ENCODE data around the gene SLX4. TPM values are rescaled to one million over a fixed set of nuclear protein-coding genes. Genes with fewer than 3 reads are reported as not detected.

SLX4 gene
- polyA plus RNA-seq, 1 donor = 6.6 TPM

DNA sequence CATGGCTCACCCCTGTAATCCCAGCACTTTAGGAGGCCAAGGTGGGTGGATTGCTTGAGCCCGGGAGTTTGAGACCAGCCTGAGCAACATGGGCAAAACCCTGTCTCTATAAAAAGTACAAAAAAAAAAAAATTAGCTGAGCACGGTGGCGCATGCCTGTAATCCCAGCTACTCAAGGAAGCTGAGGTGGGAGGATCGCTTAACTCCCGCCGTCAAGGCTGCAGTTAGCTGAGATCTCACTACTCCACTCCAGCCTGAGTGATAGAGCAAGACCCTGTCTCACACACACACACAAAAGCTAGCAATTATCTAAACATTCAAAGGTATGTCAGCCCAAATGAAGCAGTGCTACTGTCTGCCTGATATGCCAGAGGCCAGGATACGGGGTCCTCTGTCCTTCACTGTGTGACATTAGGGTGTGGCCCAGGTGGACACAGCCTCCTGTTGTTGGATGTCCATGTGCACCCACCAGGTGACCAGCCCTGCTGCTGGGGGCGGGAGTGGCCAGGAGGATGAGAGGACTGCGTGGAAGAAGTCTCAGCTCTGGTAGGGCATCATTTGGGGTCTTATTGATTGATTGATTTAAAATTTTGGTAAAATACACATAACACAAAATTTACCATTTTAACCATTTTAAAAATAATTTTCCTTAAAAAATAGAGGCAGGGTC is 38.1 kb downstream of the SLX4 start:
- Histone ChIP-seq H3K4me3 (ENCODE audit: low read length) (no peak overlapping the region), H3K36me3 (ENCODE audit: control insufficient read depth, insufficient read depth, low read length) (no peaks in the 10 kb centered on the region), H3K4me1 (ENCODE audit: control insufficient read depth, insufficient read depth, low read length) (no peaks in the 10 kb centered on the region), H3K27me3 (ENCODE audit: control insufficient read depth, insufficient read depth, low read length) (no peaks in the 10 kb centered on the region), H3K9me3 (ENCODE audit: control insufficient read depth, low read depth, low read length) (peaks cover 4% of the 10 kb centered on the region), H3K27ac (ENCODE audit: low read length) (no peak overlapping the region)
- WGBS (ENCODE audit: insufficient coverage, low lambda C conversion rate) = no CpG with 5 or more reads among the region's 9 CpGs
- DNase-seq = no peak

DNA sequence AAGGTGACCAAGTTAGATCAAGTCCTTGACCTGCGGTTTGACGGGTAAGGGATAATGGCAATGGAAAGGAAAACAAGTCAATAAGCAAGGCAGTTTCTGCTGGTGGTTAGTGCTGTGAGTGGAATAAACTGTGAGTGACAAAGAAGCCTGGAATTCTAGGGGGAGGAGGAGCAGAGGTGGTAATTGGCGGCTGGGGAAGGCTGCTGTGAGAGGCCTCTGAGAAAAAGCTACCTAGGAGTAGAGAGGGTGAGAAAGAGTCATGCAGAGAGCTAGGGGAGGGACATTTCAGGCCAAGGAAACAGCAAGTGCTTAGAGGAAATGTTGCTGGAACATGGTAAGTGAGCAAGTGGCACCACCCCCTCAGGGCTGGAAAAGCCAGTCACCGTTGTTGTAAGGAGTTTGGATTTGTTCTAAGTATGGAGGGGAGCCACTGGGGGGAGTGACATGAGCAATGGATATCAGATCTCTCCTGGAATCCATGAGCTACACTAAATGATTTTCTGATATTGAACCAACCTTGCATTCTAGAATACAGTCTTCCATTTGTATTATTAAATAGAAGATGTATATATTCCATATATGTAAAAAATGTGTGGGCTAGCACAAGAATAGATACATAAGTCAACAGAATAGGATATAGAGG is 40.9 kb downstream of the SLX4 start:
- no peaks in the 10 kb centered on the region for H3K27me3 ChIP-seq (ENCODE audit: control insufficient read depth, insufficient read depth, low read length)
- no peaks in the 10 kb centered on the region for H3K4me1 ChIP-seq (ENCODE audit: control insufficient read depth, insufficient read depth, low read length)
- no peaks in the 10 kb centered on the region for H3K36me3 ChIP-seq (ENCODE audit: control insufficient read depth, insufficient read depth, low read length)
- no peak for DNase-seq
- H3K4me3 ChIP-seq (ENCODE audit: low read length) = no peak overlapping the region
- WGBS (ENCODE audit: insufficient coverage, low lambda C conversion rate) = 80% methylated on average over 1 of the region's 4 CpGs
- H3K27ac ChIP-seq (ENCODE audit: low read length) = no peak overlapping the region
- peaks cover 4% of the 10 kb centered on the region for H3K9me3 ChIP-seq (ENCODE audit: control insufficient read depth, low read depth, low read length)

DNA sequence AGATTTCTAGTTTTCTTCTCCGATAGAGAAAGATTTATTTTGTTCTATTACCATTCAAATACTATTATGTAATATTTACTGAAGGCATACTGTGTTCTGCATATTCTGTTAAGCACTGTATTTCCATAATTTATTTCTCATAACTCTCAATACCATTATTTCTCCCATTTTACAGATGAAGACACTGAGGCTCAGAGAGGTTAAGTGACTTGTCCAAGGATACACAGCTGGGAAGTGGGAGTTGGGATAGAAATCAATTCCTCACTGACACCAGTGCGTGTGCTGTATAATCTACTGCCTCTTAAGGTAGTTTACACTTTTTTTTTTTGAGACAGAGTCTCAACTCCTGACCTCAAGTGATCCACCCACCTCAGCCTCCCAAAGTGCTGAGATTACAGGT is 41.6 kb downstream of the SLX4 start:
- Histone ChIP-seq H3K27ac (ENCODE audit: low read length) (no peak overlapping the region), H3K9me3 (ENCODE audit: control insufficient read depth, low read depth, low read length) (peaks cover 5% of the 10 kb centered on the region), H3K27me3 (ENCODE audit: control insufficient read depth, insufficient read depth, low read length) (no peaks in the 10 kb centered on the region), H3K36me3 (ENCODE audit: control insufficient read depth, insufficient read depth, low read length) (no peaks in the 10 kb centered on the region), H3K4me1 (ENCODE audit: control insufficient read depth, insufficient read depth, low read length) (no peaks in the 10 kb centered on the region), H3K4me3 (ENCODE audit: low read length) (no peak overlapping the region)
- no peak for DNase-seq
- WGBS (ENCODE audit: insufficient coverage, low lambda C conversion rate) = no CpG with 5 or more reads among the region's 2 CpGs

DNA sequence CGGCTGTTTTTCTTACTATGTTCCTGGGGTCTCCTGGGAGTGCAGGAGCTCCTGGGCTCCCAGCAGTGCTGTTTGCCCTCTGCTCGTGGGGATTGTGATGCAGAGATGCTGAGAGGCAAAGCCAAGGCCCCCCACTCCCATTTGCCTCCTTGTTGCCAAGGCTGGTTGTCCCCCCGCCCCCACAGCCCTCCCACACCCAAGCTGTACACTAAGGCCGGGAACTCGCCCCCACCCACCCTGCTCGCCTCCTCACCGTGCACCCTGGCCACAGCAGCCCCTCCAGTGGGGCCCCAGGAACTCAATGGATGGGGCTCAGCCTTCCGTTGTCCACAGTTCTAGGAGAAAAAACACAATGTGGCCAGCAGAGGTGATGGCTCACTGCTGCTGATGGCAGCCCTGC is 44.4 kb downstream of the SLX4 start:
- Histone ChIP-seq H3K4me1 (ENCODE audit: control insufficient read depth, insufficient read depth, low read length) (no peaks in the 10 kb centered on the region), H3K9me3 (ENCODE audit: control insufficient read depth, low read depth, low read length) (peaks cover 13% of the 10 kb centered on the region), H3K36me3 (ENCODE audit: control insufficient read depth, insufficient read depth, low read length) (no peaks in the 10 kb centered on the region), H3K27ac (ENCODE audit: low read length) (no peak overlapping the region), H3K27me3 (ENCODE audit: control insufficient read depth, insufficient read depth, low read length) (no peaks in the 10 kb centered on the region), H3K4me3 (ENCODE audit: low read length) (no peak overlapping the region)
- WGBS (ENCODE audit: insufficient coverage, low lambda C conversion rate) = 57% methylated on average over 1 of the region's 8 CpGs
- DNase-seq = no peak

DNA sequence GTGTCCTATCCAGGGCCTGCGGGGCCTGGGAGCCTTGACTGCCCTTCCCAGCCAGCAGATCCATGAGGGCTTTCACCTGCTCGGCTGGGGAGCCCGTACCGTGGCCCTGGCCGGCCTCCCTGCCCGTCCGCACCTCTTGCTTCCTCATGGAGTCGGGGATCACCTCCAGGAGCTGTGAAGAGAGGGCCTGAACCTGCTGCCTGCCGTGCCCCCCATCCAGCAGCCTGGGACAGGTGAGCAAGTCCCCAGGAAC is 46.6 kb downstream of the SLX4 start:
- H3K27ac ChIP-seq (ENCODE audit: low read length) = no peak overlapping the region
- no CpG with 5 or more reads among the region's 9 CpGs for WGBS (ENCODE audit: insufficient coverage, low lambda C conversion rate)
- H3K9me3 ChIP-seq (ENCODE audit: control insufficient read depth, low read depth, low read length) = peaks cover 9% of the 10 kb centered on the region
- DNase-seq = no peak
- H3K4me1 ChIP-seq (ENCODE audit: control insufficient read depth, insufficient read depth, low read length) = no peaks in the 10 kb centered on the region
- H3K36me3 ChIP-seq (ENCODE audit: control insufficient read depth, insufficient read depth, low read length) = no peaks in the 10 kb centered on the region
- H3K27me3 ChIP-seq (ENCODE audit: control insufficient read depth, insufficient read depth, low read length) = no peaks in the 10 kb centered on the region
- H3K4me3 ChIP-seq (ENCODE audit: low read length) = no peak overlapping the region

DNA sequence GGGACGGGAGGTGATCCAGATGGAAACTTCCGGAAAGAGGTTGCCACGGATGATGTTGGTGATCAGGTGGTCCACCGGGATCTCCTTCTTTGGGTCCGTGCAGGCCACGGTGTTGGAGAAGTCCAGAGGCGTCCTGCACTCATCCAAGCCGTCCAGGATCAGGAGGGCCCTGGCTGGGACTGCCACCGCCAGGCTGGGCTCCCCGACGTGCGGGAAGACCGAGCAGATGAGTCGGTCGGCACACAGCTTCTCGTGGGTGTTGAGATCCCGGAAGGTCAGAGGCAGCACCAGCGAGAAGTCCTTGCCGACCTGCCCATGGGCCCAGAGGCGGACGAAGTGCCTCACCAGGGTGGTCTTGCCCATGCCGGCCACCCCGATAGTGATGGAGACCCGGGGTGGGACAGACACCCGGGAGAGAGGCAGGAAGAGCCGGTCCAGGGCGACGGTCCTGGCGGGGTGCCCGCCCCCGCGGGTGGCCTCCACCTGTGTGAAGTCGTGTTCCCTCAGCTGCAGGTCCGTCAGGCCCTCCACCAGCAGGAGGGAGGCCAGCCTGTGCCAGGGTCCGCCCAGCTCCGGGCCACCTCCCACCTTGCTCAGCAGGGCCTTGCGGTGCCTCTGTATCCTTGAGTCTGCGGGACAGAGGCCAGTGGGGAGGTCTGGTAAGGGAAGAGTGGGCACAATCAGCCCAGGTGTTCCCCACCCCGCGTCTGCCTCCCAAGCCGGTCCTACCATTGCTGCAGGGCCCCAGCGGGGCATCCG is 47.1 kb downstream of the SLX4 start:
- Histone ChIP-seq H3K27ac (ENCODE audit: low read length) (no peak overlapping the region), H3K36me3 (ENCODE audit: control insufficient read depth, insufficient read depth, low read length) (no peaks in the 10 kb centered on the region), H3K4me3 (ENCODE audit: low read length) (no peak overlapping the region), H3K9me3 (ENCODE audit: control insufficient read depth, low read depth, low read length) (peaks cover 9% of the 10 kb centered on the region), H3K4me1 (ENCODE audit: control insufficient read depth, insufficient read depth, low read length) (no peaks in the 10 kb centered on the region), H3K27me3 (ENCODE audit: control insufficient read depth, insufficient read depth, low read length) (no peaks in the 10 kb centered on the region)
- WGBS (ENCODE audit: insufficient coverage, low lambda C conversion rate) = no CpG with 5 or more reads among the region's 43 CpGs
- no peak for DNase-seq

DNA sequence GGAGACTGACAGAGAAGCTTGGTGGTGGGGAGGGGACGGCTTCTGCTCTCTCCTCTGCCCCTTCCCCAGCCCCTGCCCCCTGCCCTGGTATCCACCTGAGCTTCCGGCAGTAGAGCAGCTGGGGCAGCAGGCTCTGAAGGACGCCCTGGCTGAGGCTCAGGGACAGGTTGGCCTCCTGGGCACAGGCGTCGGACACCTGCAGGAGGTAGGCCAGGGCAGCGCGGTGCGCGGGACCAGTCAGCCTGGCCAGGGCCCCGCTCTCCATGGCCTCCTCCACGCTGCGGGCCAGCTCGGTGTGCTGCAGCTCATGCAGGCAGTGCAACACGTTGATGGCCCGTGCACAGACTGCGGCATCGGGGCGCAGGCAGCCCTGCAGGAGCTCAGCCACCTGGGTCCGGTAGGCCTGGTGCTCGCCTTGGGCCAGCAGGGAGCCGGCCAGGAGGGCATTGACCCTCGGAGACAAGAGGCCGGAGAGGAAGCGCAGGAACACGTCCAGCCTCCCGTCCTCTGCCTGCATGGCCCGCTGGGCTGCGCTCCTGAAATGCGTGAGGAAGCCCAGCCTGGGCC is 48.4 kb downstream of the SLX4 start:
- Histone ChIP-seq H3K27me3 (ENCODE audit: control insufficient read depth, insufficient read depth, low read length) (no peaks in the 10 kb centered on the region), H3K4me3 (ENCODE audit: low read length) (no peak overlapping the region), H3K36me3 (ENCODE audit: control insufficient read depth, insufficient read depth, low read length) (no peaks in the 10 kb centered on the region), H3K27ac (ENCODE audit: low read length) (no peak overlapping the region), H3K4me1 (ENCODE audit: control insufficient read depth, insufficient read depth, low read length) (no peaks in the 10 kb centered on the region), H3K9me3 (ENCODE audit: control insufficient read depth, low read depth, low read length) (peaks cover 9% of the 10 kb centered on the region)
- WGBS (ENCODE audit: insufficient coverage, low lambda C conversion rate) = no CpG with 5 or more reads among the region's 29 CpGs
- no peak for DNase-seq

DNA sequence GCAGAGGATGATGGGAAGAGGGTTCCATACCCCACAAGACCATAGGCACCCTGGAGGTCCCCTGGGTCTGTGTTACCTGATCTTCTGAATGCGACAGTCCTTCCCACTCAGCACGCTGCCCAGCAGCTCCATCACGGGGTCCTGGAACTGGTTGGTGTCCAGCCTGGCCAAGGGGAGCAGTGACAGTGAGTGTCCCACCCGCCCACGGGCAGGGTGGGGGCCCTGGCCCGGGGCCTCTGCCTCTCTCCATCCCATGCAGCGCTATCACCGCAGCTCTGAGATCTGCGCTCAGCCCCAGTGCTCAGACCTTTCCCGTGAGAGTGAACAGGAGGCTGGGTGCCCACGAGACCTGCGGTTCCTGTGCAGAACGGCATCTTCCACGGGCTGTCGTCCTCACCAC is 49.8 kb downstream of the SLX4 start:
- no peak overlapping the region for H3K4me3 ChIP-seq (ENCODE audit: low read length)
- H3K36me3 ChIP-seq (ENCODE audit: control insufficient read depth, insufficient read depth, low read length) = no peaks in the 10 kb centered on the region
- peaks cover 9% of the 10 kb centered on the region for H3K9me3 ChIP-seq (ENCODE audit: control insufficient read depth, low read depth, low read length)
- H3K27ac ChIP-seq (ENCODE audit: low read length) = no peak overlapping the region
- H3K4me1 ChIP-seq (ENCODE audit: control insufficient read depth, insufficient read depth, low read length) = no peaks in the 10 kb centered on the region
- no peaks in the 10 kb centered on the region for H3K27me3 ChIP-seq (ENCODE audit: control insufficient read depth, insufficient read depth, low read length)
- no CpG with 5 or more reads among the region's 15 CpGs for WGBS (ENCODE audit: insufficient coverage, low lambda C conversion rate)
- no peak for DNase-seq

DNA sequence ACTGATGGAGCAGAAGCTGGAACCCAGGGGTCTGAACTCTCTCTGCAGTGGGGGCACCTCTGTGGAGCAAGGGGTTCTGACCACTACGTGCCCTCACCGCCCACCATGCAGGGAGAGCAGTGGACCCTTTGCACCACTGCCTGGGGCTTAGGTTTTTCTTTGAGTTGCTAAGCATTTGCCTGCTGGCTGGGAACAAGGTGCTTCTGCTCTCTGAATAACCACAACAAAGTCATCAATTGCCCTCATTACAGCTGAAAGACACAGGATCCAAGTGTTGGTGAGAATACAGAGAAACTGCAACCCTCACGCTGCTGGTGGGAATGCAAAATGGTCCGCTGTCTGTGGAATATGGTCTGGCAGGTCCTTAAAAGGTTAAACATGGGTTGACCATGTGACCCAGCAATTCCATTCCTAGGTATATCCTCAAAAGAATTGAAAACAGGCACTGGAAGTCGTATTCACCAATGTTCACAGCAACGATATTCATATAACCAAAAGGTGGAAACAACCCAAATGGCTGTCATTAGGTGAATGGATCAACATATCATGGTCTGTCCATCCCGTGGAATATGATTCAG is 57.0 kb downstream of the SLX4 start:
- H3K9me3 ChIP-seq (ENCODE audit: control insufficient read depth, low read depth, low read length) = peaks cover 5% of the 10 kb centered on the region
- H3K36me3 ChIP-seq (ENCODE audit: control insufficient read depth, insufficient read depth, low read length) = no peaks in the 10 kb centered on the region
- H3K4me3 ChIP-seq (ENCODE audit: low read length) = no peak overlapping the region
- no peak overlapping the region for H3K27ac ChIP-seq (ENCODE audit: low read length)
- H3K4me1 ChIP-seq (ENCODE audit: control insufficient read depth, insufficient read depth, low read length) = no peaks in the 10 kb centered on the region
- no peaks in the 10 kb centered on the region for H3K27me3 ChIP-seq (ENCODE audit: control insufficient read depth, insufficient read depth, low read length)
- DNase-seq = no peak
- 60% methylated on average over 1 of the region's 7 CpGs for WGBS (ENCODE audit: insufficient coverage, low lambda C conversion rate)

DNA sequence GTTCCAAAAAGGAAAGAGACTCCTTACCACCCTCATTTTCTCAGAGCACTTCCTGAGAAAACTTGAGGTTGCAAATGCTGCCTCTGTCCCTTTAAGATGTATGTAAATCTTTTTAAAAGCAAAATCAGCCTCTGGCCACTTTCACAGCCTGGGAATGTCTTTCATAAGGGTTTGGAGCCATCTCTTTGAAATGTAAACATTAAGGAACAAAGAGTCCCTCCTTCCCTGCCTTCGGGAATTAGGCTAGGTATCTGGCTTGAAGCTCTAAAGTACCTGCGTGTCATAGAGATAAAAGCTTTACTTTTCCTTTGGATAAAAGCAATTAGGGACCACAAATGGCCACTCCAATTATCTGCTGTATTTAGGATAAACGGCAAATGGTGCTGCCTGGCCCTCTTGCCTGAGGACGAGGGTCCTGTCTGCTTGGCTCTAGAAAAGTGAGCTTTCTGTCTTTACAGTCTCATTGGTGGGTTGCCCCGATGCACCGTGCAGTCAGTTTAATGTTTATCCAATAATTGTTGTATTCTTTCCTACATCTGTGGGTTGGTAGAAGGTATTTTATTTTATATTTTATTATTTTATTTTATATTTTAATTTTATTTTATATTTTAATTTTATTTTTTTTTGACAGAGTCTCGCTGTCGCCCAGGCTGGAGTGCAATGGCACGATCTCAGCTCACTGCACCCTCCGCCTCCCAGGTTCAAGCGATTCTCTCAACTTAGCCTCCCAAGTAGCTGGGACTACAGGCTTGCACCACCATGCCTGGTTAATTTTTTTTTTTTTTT is 58.1 kb downstream of the SLX4 start:
- Histone ChIP-seq H3K4me3 (ENCODE audit: low read length) (no peak overlapping the region), H3K36me3 (ENCODE audit: control insufficient read depth, insufficient read depth, low read length) (no peaks in the 10 kb centered on the region), H3K9me3 (ENCODE audit: control insufficient read depth, low read depth, low read length) (peaks cover 5% of the 10 kb centered on the region), H3K4me1 (ENCODE audit: control insufficient read depth, insufficient read depth, low read length) (no peaks in the 10 kb centered on the region), H3K27me3 (ENCODE audit: control insufficient read depth, insufficient read depth, low read length) (no peaks in the 10 kb centered on the region), H3K27ac (ENCODE audit: low read length) (no peak overlapping the region)
- DNase-seq = no peak
- WGBS (ENCODE audit: insufficient coverage, low lambda C conversion rate) = 94% methylated on average over 3 of the region's 11 CpGs

Measured in large intestine (tissue), 3 donors.